Endothelial cell of umbilical vein (primary cell): ENCODE results near the gene DLGAP1. TPM values are rescaled to one million over a fixed set of nuclear protein-coding genes. Genes with fewer than 3 reads are reported as not detected.

Experiments
- BruUV-seq: library from RNA; stranded (reverse); fragments of 400-500 nt; replicated peaks from 2 replicates; lab custom pipeline; 2021; lab: Mats Ljungman, UMichigan
- CTCF ChIA-PET: fragments of 300-600, 350-600 bp; sonication (Branson Sonifier 250); formaldehyde crosslinking; loops from one replicate; lab custom pipeline; 2021; ENCODE audit warnings: antibody characterized with exemption, inconsistent platforms; lab: Charles Lee
- POLR2A ChIA-PET: fragments of 300-600, 350-600 bp; sonication (Branson Sonifier 250); formaldehyde crosslinking; loops from one replicate; lab custom pipeline; 2021; ENCODE audit warnings: antibody characterized with exemption, inconsistent platforms; lab: Charles Lee
- DNase-seq: peaks from one replicate; pipeline ENCODE4 v3.0.0-alpha.2; 2011; ENCODE audit warnings: low read depth, low spot score
- FAIRE-seq: peaks from 2 replicates; lab custom pipeline; 2011; peaks lifted over from hg19 to GRCh38; lab: Jason Lieb, UNC
- H2AFZ ChIP-seq: 2 replicates; pipeline ENCODE4 v1.6.0; 2012; ENCODE audit warnings: low read depth, low read length, control low read depth, inconsistent platforms
- H3K27ac ChIP-seq: 2 replicates; pipeline ENCODE4 v1.5.1; 2011; ENCODE audit warnings: low read depth, mild to moderate bottlenecking, control low read depth, low read length, moderate library complexity; ENCODE audit not compliant: insufficient read depth
- H3K27me3 ChIP-seq, 2 experiments: 2 replicates each; pipeline versions ENCODE4 v1.6.0 to v1.6.1; 2011; ENCODE audit warnings: low read length in 2 of 2, mixed read lengths in 1 of 2; ENCODE audit not compliant: control insufficient read depth in 2 of 2, insufficient read depth in 2 of 2
- H3K36me3 ChIP-seq, 2 experiments: 2 replicates in 1 of 2; 3 replicates in 1 of 2; pipeline ENCODE4 v1.5.1; 2011; ENCODE audit warnings: low read length in 2 of 2, mild to moderate bottlenecking in 1 of 2, moderate library complexity in 1 of 2; ENCODE audit not compliant: control insufficient read depth in 2 of 2, insufficient read depth in 2 of 2; ENCODE audit errors: extremely low read depth in 1 of 2
- H3K4me1 ChIP-seq: 3 replicates; pipeline ENCODE4 v1.5.1; 2011; ENCODE audit warnings: mild to moderate bottlenecking, low read length; ENCODE audit not compliant: control insufficient read depth, insufficient read depth; ENCODE audit errors: extremely low read depth
- H3K4me2 ChIP-seq: 2 replicates; pipeline ENCODE4 v1.6.1; 2011; ENCODE audit warnings: low read length, control low read depth, mixed read lengths; ENCODE audit not compliant: insufficient read depth
- H3K4me3 ChIP-seq, 3 experiments: fragments of 200-600 bp in 1 of 3; sonication (generic), shearing (Covaris generic) in 1 of 3; replicated peaks in 1 of 3; 2 replicates each; pipeline ENCODE4 v1.5.1; 2011 to 2016; ENCODE audit warnings: control low read depth in 3 of 3, low read length in 3 of 3, mild to moderate bottlenecking in 2 of 3, inconsistent platforms in 1 of 3, low read depth in 1 of 3, moderate library complexity in 1 of 3; ENCODE audit not compliant: insufficient read depth in 1 of 3
- H3K79me2 ChIP-seq: 2 replicates; pipeline ENCODE4 v1.6.0; 2012; ENCODE audit warnings: low read length, inconsistent platforms; ENCODE audit not compliant: control insufficient read depth, insufficient read depth
- H3K9ac ChIP-seq: replicated peaks from 2 replicates; pipeline ENCODE3; 2011; ENCODE audit warnings: low read length, control low read depth; ENCODE audit not compliant: insufficient read depth; ENCODE audit errors: extremely low read depth
- H3K9me1 ChIP-seq: replicated peaks from 3 replicates; pipeline ENCODE4 v1.6.0; 2011; ENCODE audit warnings: mild to moderate bottlenecking, low read length; ENCODE audit not compliant: control insufficient read depth, insufficient read depth; ENCODE audit errors: extremely low read depth
- H3K9me3 ChIP-seq: replicated peaks from 2 replicates; pipeline ENCODE4 v1.5.1; 2012; ENCODE audit warnings: low read length, inconsistent platforms; ENCODE audit not compliant: control insufficient read depth, insufficient read depth
- H4K20me1 ChIP-seq: replicated peaks from 2 replicates; pipeline ENCODE3; 2011; ENCODE audit warnings: mild to moderate bottlenecking, low read length; ENCODE audit not compliant: control insufficient read depth, insufficient read depth; ENCODE audit errors: extremely low read depth
- CTCF ChIP-seq, 2 donors: IDR thresholded peaks; 1 replicate in 1 of 2; 2 replicates in 1 of 2; pipeline ENCODE4 v1.5.1; 2011; ENCODE audit warnings: low read length in 2 of 2, mild to moderate bottlenecking in 2 of 2, moderate library complexity in 2 of 2, control low read depth in 1 of 2, inconsistent platforms in 1 of 2, low read depth in 1 of 2; ENCODE audit not compliant: insufficient read depth in 1 of 2; ENCODE audit errors: extremely low read depth in 1 of 2
- EZH2 ChIP-seq: IDR thresholded peaks from 2 replicates; pipeline ENCODE4 v1.6.1; 2012; ENCODE audit warnings: borderline replicate concordance, low read depth, mild to moderate bottlenecking, moderate library complexity, low read length, inconsistent platforms; ENCODE audit not compliant: severe bottlenecking
- FOS ChIP-seq: IDR thresholded peaks from 2 replicates; pipeline ENCODE4 v1.6.1; 2011; ENCODE audit warnings: mild to moderate bottlenecking, low read length, moderate library complexity, borderline replicate concordance; ENCODE audit not compliant: insufficient read depth
- GATA2 ChIP-seq: IDR thresholded peaks from 2 replicates; pipeline ENCODE4 v1.7.0; 2011; ENCODE audit warnings: low read depth, mild to moderate bottlenecking, moderate library complexity, mixed read lengths, low read length; ENCODE audit not compliant: insufficient read length, insufficient read depth
- JUN ChIP-seq: IDR thresholded peaks from 2 replicates; pipeline ENCODE4 v1.6.1; 2011; ENCODE audit warnings: borderline replicate concordance, low read depth; ENCODE audit not compliant: insufficient read length, insufficient read depth
- MAX ChIP-seq: IDR thresholded peaks from 2 replicates; pipeline ENCODE4 v1.6.1; 2011; ENCODE audit not compliant: insufficient read depth, insufficient read length
- MYC ChIP-seq: IDR thresholded peaks from one replicate; pipeline ENCODE4 v1.6.1; 2011; ENCODE audit warnings: mild to moderate bottlenecking, low read depth, low read length
- POLR2A ChIP-seq: IDR thresholded peaks from 2 replicates; pipeline ENCODE4 v1.6.1; 2012; ENCODE audit warnings: low read depth, mild to moderate bottlenecking, control low read depth, low read length
- POLR2AphosphoS5 ChIP-seq: IDR thresholded peaks from 2 replicates; pipeline ENCODE4 v1.6.1; 2012; ENCODE audit warnings: low read depth, mild to moderate bottlenecking, control low read depth, low read length, moderate library complexity; ENCODE audit not compliant: insufficient read depth
- dilution Hi-C: fragments of 300-500 bp; cut with MboI; formaldehyde crosslinking; loops from one replicate; pipeline ENCODE4 v1.15.0; 2019; ENCODE audit warnings: low sequenced_read_pairs; ENCODE audit not compliant: extremely low pct_ligation_motif_present
- intact Hi-C: fragments of 100-400 bp; cut with micrococcal nuclease; formaldehyde crosslinking; loops from one replicate; pipeline ENCODE4 v1.10.0; 2022
- polyA plus RNA-seq, 4 experiments: library from polyadenylated mRNA; depleted of rRNA in 3 of 4; stranded (reverse) in 3 of 4; unstranded in 1 of 4; fragments of >200 nt; gene quantifications; 2 replicates each; pipeline versions ENCODE4 v1.2.1 to v1.2.3, GENCODE V29; 2011 to 2012; ENCODE audit warnings: missing spikeins in 1 of 4
- total RNA-seq: library from RNA; stranded (reverse); gene quantifications from 2 replicates; pipeline ENCODE4 v1.2.3, GENCODE V29; 2021

Gene DLGAP1
- total and polyA plus RNA-seq, 2 donors (not counting 3 experiments of a cell fraction or from before 2014, with no cell fraction given): 0.04 TPM; not detected in 1

- TF ChIP-seq GATA2: no peak
- TF ChIP-seq JUN: no peak
- no peak for TF ChIP-seq POLR2A
- TF ChIP-seq MAX: no peak
- TF ChIP-seq CTCF (IDR thresholded peaks at IDR 0.05; ENCODE audit: extremely low read depth in 1 of 2, insufficient read depth in 1 of 2, low read depth in 1 of 2, low read length in 2 of 2): no peak
- no peak for TF ChIP-seq EZH2
- TF ChIP-seq POLR2AphosphoS5: no peak
- TF ChIP-seq MYC: no peak
- TF ChIP-seq FOS: no peak
- BruUV-seq: no TSS peak
- no peak overlapping the region for H2AFZ ChIP-seq
- POLR2A ChIA-PET: no interaction called here
- no peaks in the 10 kb centered on the region for H4K20me1 ChIP-seq
- FAIRE-seq (no peak), DNase-seq (no peak)
- H3K79me2 ChIP-seq: no peaks in the 10 kb centered on the region
- intact Hi-C loops: no loop called here
- dilution Hi-C loops: no loop called here
- H3K27me3 ChIP-seq: no peaks in the 10 kb centered on the region
- no peak overlapping the region for H3K9ac ChIP-seq
- H3K4me3 ChIP-seq: no peak overlapping the region
- CTCF ChIA-PET: no interaction called here
- H3K9me3 ChIP-seq: no peaks in the 10 kb centered on the region
- H3K4me2 ChIP-seq: no peak overlapping the region
- H3K4me1 ChIP-seq: no peaks in the 10 kb centered on the region
- no peak overlapping the region for H3K27ac ChIP-seq
- no peaks in the 10 kb centered on the region for H3K36me3 ChIP-seq
- H3K9me1 ChIP-seq: no peaks in the 10 kb centered on the region
Measured at GRCh38 chr18:4444306-4444705, 10.8 kb downstream of the DLGAP1 start.
